ENCODE data around the gene TMEM87B.
"Not testable (repeated sequence)": the region's sequence is repeated elsewhere in the genome, so short reads cannot be mapped to it uniquely, and the experiment has no call there.

The TMEM87B gene

GRCh38 chr2:112121682-112122254, 66.7 kb downstream of the TMEM87B start:
- peak; percentile 12 to 13 for DNase-seq (ENCODE audit: low read depth in 2 of 2)

DNA sequence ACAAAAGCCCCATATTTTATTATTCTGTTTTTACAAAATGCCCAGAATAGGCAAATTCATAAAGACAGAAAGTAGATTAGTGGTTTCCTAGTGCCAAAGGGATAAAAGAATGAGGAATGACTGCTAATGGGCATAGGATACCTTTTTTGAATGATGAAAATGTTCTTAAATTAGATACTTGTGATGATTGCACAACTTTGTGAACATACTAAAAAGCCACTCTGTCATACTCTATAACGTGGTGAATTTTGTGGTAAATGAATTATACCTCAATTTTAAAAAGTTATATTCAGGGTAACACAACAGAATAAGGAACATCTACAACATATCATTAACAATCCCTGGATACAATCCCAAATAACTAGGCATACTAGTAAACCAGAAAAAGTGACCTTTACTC, 74.0 kb downstream of the TMEM87B start:
- no peak for DNase-seq (ENCODE audit: low read depth in 2 of 2)

DNA sequence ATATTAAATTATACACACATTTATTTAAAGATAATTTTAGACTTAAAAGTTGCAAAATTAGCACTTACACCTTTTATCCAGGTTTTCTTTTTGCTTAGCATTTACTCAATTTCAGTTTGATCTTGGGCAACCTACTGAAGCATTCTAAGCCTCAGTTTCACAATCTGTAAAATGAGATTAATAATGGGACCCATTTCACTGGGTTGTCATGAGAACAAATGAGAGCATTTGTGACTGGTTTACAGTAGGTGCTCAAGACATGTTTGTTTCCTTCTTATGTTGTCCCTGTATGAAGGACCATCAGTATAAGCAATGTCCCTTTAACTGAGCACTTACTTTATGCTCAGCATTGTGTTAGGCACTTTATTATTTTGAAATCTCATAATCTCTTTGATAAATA, 78.3 kb downstream of the TMEM87B start:
- DNase-seq (ENCODE audit: low read depth in 2 of 2), result no peak

- DNase-seq (ENCODE audit: low read depth in 2 of 2), result no peak
Observed at GRCh38 chr2:112134120-112134519, 79.1 kb downstream of the TMEM87B start.

DNA sequence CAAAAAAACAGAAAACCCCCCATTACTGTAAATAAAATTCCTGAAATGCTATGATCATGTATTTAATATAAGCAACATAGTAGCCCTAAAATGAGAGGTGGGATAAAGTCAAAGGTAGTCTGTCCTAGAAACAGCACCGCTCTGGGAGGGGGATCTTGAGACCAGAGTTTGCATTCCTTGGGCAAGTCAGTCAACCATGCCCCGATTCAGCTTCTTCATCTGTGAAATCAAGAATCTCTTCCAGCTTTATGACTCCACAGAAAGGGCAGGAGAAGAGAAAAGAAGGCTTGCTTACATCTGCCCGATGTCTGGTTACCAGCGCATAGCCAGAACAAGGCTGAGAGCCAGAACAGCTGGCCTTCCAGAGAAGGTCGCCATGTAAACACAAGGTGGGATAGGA, 81.0 kb downstream of the TMEM87B start:
- DNase-seq (ENCODE audit: low read depth in 2 of 2), result no peak

- no peak for DNase-seq (ENCODE audit: low read depth in 2 of 2)
Observed at GRCh38 chr2:112137516-112138158, 82.6 kb downstream of the TMEM87B start.

GRCh38 chr2:112138159-112139032, 83.3 kb downstream of the TMEM87B start, which contains the start of gene FBLN7:
Gene FBLN7 (plus strand): TSS chr2:112138385. CDS start chr2:112138656, 271 bp downstream.
- no peak for DNase-seq (ENCODE audit: low read depth in 2 of 2)

DNA sequence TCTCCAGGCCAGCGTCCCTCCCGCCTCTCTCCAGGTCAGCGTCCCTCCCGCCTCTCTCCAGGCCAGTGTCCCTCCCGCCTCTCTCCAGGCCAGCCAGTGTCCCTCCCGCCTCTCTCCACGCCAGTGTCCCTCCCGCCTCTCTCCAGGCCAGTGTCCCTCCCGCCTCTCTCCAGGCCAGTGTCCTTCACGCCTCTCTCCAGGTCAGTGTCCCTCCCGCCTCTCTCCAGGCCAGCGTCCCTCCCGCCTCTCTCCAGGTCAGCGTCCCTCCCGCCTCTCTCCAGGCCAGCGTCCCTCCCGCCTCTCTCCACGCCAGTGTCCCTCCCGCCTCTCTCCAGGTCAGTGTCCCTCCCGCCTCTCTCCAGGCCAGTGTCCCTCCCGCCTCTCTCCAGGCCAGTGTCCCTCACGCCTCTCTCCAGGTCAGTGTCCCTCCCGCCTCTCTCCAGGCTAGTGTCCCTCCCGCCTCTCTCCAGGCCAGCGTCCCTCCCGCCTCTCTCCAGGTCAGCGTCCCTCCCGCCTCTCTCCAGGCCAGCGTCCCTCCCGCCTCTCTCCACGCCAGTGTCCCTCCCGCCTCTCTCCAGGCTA, 84.1 kb downstream of the TMEM87B start:
- not testable (repeated sequence) for DNase-seq (ENCODE audit: low read depth in 2 of 2)

- not testable (repeated sequence) for DNase-seq (ENCODE audit: low read depth in 2 of 2)
Observed at GRCh38 chr2:112139661-112140204, 84.7 kb downstream of the TMEM87B start.

- DNase-seq (ENCODE audit: low read depth in 2 of 2), result no peak
Observed at GRCh38 chr2:112140205-112140802, 85.2 kb downstream of the TMEM87B start.

DNA sequence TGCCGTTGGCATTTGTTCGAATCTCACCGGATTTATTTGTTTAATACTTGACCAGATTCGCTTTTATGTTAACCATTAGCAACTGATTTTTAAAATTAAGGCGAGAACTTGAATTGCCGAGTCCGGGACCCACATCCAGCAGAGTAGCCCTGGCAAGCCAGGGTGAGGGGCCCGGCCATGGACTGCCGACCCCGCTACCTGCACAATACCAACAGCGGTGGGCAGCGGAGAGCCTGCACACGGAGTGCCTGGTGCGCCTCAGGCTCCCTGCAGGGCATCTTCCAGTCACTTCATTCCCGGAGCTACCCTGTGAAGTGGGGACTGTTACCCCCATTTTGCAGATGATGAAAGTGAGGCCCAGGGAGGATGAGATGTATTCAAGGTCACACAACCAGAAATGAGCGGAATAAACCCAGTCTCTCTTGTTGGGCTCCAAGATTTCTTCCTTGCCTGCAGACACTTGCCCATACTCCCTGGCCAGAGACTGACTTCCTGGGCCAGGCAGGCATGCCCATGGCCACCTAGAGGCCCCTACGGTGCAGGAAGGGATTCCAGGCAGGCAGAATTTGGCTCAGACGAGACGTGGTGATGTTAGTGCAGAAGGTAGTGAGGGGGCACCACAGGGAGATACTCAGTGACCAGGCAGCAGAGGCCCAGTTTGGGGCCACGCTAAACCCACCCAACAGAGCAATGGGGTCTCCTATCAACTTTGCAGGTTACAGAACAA, 86.0 kb downstream of the TMEM87B start:
- no peak for DNase-seq (ENCODE audit: low read depth in 2 of 2)

- DNase-seq (ENCODE audit: low read depth in 2 of 2), result no peak
Observed at GRCh38 chr2:112141626-112142007, 86.5 kb downstream of the TMEM87B start.

DNA sequence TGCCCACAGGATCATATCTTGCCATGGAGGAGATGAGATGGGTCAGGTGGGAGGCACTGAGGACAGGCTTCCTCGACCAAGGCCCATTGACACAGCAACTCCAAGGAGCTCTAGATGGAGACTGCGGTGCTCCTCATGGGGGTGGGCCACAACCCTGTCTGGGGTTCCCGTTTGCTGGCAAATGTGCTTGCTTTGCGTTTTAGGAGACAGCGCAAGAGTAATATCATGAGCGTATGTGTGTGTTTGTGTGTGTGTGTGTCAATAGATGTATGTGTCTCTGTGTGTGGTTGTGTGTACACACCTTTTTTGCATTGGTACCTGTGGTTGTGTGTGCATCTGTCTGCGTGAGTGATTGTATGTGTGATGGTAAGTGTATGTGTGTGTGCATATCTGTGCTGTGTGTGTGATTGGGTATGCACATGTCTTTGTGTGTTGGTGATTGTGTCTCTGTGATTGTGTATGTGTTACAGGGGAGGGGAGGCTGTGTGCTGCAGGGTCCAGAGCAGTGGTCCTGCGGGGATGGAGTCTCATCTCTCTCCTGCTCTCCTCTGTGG, 87.5 kb downstream of the TMEM87B start:
- no peak for DNase-seq (ENCODE audit: low read depth in 2 of 2)

DNA sequence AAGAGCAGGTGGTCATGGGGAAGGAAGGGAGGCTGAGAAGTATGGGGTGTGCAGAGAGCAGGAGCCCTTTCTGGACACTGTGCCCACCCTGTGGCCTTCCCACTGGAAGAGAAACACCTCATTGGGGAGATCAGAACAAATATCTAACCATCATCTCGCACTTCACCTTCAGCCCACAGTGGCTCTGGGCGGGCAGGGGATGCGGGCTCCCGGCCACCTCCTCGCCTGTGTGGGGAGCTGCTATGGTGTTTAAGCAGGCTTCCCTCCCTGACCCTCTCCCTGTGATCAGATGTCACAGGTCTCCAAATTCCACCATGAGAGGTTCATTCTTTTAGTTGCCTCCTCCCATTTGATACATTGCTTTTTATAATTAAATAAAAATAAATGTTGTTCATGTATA, 88.1 kb downstream of the TMEM87B start:
- DNase-seq (ENCODE audit: low read depth in 2 of 2), result no peak

DNA sequence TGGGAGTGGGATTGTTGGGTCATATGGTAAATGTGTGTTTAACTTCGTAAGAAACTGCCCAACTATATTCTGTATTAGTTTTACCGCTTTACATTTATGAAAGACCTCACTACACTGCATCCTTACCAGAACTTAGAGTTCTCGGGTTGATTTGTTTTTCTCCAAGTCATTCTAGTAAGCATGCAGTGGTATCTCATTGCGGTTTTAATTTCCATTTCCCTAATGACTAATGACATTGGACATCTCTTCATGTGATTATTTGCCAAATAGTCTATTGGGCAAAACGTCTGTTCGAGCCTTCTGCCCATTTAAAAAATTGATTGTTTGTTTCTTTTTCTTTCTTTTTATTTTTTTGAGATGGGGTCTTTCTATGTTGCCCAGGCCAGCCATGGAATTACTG, 89.9 kb downstream of the TMEM87B start:
- no peak for DNase-seq (ENCODE audit: low read depth in 2 of 2)

GRCh38 chr2:112147382-112148168, 92.5 kb downstream of the TMEM87B start:
- no peak for DNase-seq (ENCODE audit: low read depth in 2 of 2)

- no peak for DNase-seq (ENCODE audit: low read depth in 2 of 2)
Observed at GRCh38 chr2:112148477-112148876, 93.4 kb downstream of the TMEM87B start.

DNA sequence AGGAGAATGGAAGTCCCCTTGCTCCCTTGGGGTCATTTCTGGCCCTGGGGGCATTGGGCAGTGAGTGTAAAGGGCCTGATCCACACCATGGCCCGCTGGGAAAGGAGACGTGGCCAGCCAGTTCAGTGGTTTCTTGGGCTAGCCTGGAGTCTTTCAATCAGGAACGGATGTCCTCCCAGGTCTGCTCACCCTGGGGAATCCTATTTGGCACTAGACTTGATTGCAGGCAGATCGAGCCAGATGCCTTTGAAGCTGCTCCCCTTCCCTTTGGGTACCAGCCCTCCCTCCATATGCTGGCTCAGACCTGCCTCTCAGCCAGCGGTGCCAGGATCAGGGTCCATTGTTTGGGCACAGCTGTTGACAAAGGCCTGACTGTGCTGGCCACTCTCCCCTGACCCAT, 94.1 kb downstream of the TMEM87B start:
- no peak for DNase-seq (ENCODE audit: low read depth in 2 of 2)

DNA sequence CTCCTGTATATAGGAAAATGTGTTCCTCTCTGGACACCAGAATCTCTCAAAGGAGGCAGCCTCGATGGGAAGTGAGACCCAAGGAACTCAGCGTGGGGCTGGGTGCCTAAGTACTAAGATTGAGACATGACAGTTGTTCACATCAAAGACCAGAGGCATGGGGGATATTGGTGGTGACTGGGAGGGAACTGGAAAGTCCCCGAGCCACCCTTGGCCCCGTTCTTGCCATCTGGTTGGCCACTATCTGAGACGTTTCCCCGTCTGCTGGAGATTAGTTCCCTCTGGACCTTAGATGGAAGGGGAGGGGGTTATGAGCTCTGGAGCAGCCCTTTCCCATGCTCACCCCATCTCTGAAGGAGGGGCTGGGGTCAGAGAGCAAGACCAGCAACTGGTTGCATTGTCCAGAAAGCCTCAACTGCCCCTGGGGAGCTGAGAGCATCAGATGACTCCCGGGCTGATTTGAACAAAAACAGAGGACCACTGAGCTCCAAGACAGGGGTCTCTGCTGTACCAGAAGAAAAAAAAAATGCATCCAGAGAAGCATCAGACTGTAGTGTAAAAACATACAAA, 94.9 kb downstream of the TMEM87B start:
- DNase-seq (ENCODE audit: low read depth in 2 of 2), result no peak

DNA sequence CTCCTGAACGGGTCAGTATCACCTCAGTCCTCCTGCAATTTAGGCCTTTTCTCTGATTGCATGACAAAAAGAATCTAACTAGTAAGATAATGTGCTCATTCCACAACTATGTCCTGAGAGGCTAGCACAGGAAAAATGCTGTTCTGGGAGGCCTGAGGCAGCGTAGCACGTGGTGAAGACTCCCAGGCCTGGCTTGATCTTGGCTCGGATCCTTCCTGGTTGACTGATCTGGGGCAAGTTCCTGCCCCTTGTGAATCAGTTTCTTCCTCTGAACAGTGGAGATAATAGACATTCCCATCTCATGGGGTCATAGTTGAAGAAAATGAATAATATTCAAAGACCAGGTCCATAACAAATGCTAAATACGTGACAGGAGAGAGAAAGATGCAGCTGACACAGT, 95.4 kb downstream of the TMEM87B start:
- peak; percentile 55 to 60 for DNase-seq (ENCODE audit: low read depth in 2 of 2)

All from fibroblast of skin of left biceps (primary cell).